ENCODE measurements around the gene DMRTB1.
"Not testable (repeated sequence)": the region's sequence is repeated elsewhere in the genome, so short reads cannot be mapped to it uniquely, and the experiment has no call there.

Gene DMRTB1

DNA sequence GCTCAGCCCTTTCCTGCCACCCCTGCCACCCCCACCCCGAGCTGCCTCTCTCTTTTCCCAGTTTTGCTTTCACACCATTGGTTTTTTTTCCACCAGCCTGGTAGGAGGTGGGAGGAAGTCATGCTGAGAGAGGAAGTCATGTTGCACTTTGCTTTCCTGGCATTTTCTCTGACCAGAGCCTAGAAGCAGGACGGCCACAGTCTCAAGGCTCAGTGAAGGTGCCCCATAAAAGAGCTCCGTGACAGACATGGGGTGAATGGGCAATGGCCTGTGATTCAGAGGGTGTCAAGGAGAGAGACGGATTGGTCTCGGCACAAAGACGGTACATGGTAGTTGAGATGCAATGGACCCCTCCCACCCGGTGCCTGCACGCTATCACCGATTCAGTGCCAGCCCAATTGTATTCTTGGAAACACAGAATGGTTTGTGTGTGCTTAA is 42.1 kb upstream of the DMRTB1 start:
- peak overlapping the region; percentile 16; the same call in 1 of the 2 replicates for H3K27ac ChIP-seq (ENCODE audit: low read depth, low read length)
- peaks cover 18% of the 10 kb centered on the region; the same call in 1 of the 2 replicates for H3K9me3 ChIP-seq (ENCODE audit: insufficient read depth, low read depth, low read length)
- H3K9ac ChIP-seq (ENCODE audit: low read depth, low read length): no peak overlapping the region
- H3K36me3 ChIP-seq (ENCODE audit: insufficient read depth, low read length): no peaks in the 10 kb centered on the region
- H3K4me3 ChIP-seq (ENCODE audit: low read length): no peak overlapping the region
- no peaks in the 10 kb centered on the region for H3K27me3 ChIP-seq (ENCODE audit: insufficient read depth, low read length)
- WGBS: 40% methylated on average over 9 of the region's 9 CpGs
- peaks cover 30% of the 10 kb centered on the region for H3K4me1 ChIP-seq (ENCODE audit: insufficient read depth, low read length)

DNA sequence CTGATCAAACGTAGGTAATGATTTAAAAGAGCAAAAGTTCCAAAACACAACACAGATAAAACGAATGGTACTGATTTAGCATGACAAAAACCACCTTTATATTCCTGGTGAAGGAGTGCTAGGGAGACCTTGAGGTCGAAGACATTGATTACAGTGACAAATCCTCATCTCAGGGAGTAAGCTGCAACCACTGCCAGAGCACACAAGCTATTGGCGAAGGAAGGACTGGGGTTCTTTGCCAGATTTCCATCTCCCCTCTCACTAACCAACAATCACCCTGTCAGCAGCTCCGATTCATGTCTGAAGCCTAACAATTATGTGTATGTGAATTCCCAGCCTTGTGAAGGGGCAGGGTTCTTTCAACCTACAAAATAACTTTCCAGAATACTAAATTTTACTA is 40.2 kb upstream of the DMRTB1 start:
- Histone ChIP-seq H3K27me3 (ENCODE audit: insufficient read depth, low read length) (no peaks in the 10 kb centered on the region), H3K4me1 (ENCODE audit: insufficient read depth, low read length) (peaks cover 26% of the 10 kb centered on the region), H3K4me3 (ENCODE audit: low read length) (no peak overlapping the region), H3K9ac (ENCODE audit: low read depth, low read length) (no peak overlapping the region), H3K27ac (ENCODE audit: low read depth, low read length) (no peak overlapping the region), H3K9me3 (ENCODE audit: insufficient read depth, low read depth, low read length) (peaks cover 33% of the 10 kb centered on the region; the same call in 1 of the 2 replicates), H3K36me3 (ENCODE audit: insufficient read depth, low read length) (no peaks in the 10 kb centered on the region)
- whole genome bisulfite sequencing: 45% methylated on average over 4 of the region's 5 CpGs

DNA sequence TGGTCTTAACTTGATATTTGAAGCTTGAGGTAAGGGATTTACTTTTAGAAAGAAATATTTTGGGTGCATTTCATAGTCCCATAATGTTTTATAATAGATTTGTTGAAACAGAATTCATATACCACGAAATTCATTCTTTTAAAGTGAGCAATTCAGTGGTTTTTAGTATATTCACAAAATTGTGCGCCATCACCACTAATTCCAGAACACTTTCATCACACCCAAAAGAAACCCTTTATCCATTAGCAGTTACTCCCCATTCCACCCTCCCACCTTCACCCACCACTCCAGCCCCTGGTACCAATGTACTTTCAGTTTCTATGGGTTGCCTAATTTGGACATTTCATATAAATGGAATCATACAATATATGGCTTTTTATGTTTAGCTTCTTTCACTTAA is 38.9 kb upstream of the DMRTB1 start:
- no peak overlapping the region for H3K9ac ChIP-seq (ENCODE audit: low read depth, low read length)
- WGBS: 89% methylated on average over 1 of the region's 2 CpGs
- H3K27me3 ChIP-seq (ENCODE audit: insufficient read depth, low read length): no peaks in the 10 kb centered on the region
- no peak overlapping the region for H3K27ac ChIP-seq (ENCODE audit: low read depth, low read length)
- H3K4me1 ChIP-seq (ENCODE audit: insufficient read depth, low read length): peaks cover 26% of the 10 kb centered on the region
- H3K9me3 ChIP-seq (ENCODE audit: insufficient read depth, low read depth, low read length): peaks cover 33% of the 10 kb centered on the region; the same call in 1 of the 2 replicates
- no peak overlapping the region for H3K4me3 ChIP-seq (ENCODE audit: low read length)
- H3K36me3 ChIP-seq (ENCODE audit: insufficient read depth, low read length): no peaks in the 10 kb centered on the region

DNA sequence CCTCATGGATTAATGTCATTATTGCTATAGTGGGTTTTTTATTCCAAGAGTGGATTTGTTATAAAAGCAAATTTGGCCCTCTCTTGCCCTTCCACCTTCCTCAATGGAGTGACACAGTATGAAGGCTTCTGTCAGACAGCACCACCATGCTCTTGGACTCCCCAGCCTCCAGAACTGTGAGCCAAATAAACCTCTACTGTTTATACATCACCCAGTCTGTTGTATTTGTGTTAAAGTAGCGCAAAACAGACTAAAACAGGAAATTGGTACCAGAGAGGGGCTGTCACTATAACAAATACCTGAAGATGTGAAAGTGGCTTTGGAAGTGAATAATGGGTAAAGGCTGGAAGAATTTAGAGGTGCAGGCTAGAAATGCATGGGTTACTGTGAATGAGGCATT is 38.0 kb upstream of the DMRTB1 start:
- Histone ChIP-seq H3K27ac (ENCODE audit: low read depth, low read length) (no peak overlapping the region), H3K9ac (ENCODE audit: low read depth, low read length) (no peak overlapping the region), H3K36me3 (ENCODE audit: insufficient read depth, low read length) (no peaks in the 10 kb centered on the region), H3K4me1 (ENCODE audit: insufficient read depth, low read length) (peaks cover 23% of the 10 kb centered on the region), H3K4me3 (ENCODE audit: low read length) (no peak overlapping the region), H3K9me3 (ENCODE audit: insufficient read depth, low read depth, low read length) (peaks cover 33% of the 10 kb centered on the region; the same call in 1 of the 2 replicates), H3K27me3 (ENCODE audit: insufficient read depth, low read length) (no peaks in the 10 kb centered on the region)
- WGBS: 98% methylated on average over 1 of the region's 1 CpG

DNA sequence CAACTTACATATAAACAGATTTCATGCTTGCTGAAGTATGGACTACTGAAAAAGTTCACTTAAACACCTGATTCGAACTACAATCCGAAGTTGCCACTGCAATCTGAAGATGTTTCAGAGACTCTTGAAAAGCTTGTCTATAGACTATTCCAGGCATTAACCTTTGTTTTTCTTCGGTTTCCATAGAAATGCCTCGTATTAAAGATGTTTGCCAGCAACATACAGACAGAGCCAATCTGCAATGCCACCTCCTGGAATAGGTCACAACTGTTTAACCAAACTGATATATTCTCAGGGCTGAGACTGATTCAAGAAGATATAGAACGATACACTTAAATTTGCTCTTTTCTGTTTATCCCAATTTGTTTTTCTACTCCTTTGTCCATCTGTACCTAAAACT is 28.9 kb upstream of the DMRTB1 start:
- no peaks in the 10 kb centered on the region for H3K27me3 ChIP-seq (ENCODE audit: insufficient read depth, low read length)
- peak overlapping the region; percentile 98 for H3K27ac ChIP-seq (ENCODE audit: low read depth, low read length)
- peak overlapping the region; percentile 12; the same call in 1 of the 2 replicates for H3K4me3 ChIP-seq (ENCODE audit: low read length)
- peak overlapping the region; percentile 79 for H3K9ac ChIP-seq (ENCODE audit: low read depth, low read length)
- 44% methylated on average over 5 of the region's 5 CpGs for WGBS
- H3K36me3 ChIP-seq (ENCODE audit: insufficient read depth, low read length): no peaks in the 10 kb centered on the region
- peaks cover 25% of the 10 kb centered on the region; the same call in 1 of the 2 replicates for H3K9me3 ChIP-seq (ENCODE audit: insufficient read depth, low read depth, low read length)
- peaks cover 24% of the 10 kb centered on the region for H3K4me1 ChIP-seq (ENCODE audit: insufficient read depth, low read length)

DNA sequence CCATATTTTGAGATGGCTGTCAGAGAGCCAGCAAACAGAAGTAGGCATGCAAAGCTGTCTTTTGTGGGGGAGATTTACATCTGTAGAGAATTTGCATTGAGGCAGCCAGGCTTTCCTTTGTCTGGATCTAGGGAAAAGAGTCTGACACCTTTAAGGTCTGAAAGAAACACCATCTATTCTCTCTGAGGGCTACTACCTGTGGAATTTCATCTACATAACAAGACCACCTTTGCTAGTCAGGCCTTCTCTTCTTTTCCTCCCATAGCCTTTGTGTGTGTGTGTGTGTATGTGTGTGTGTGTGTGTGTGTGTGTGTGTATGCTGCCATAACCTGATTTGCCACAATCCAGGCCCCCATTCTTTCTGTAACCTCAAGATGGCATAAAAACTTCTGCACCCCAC is 28.4 kb upstream of the DMRTB1 start:
- Histone ChIP-seq H3K36me3 (ENCODE audit: insufficient read depth, low read length) (no peaks in the 10 kb centered on the region), H3K27me3 (ENCODE audit: insufficient read depth, low read length) (no peaks in the 10 kb centered on the region), H3K9ac (ENCODE audit: low read depth, low read length) (peak overlapping the region; percentile 79), H3K4me1 (ENCODE audit: insufficient read depth, low read length) (peaks cover 24% of the 10 kb centered on the region), H3K27ac (ENCODE audit: low read depth, low read length) (peak overlapping the region; percentile 98), H3K4me3 (ENCODE audit: low read length) (peak overlapping the region; percentile 12; the same call in 1 of the 2 replicates), H3K9me3 (ENCODE audit: insufficient read depth, low read depth, low read length) (peaks cover 26% of the 10 kb centered on the region; the same call in 1 of the 2 replicates)

DNA sequence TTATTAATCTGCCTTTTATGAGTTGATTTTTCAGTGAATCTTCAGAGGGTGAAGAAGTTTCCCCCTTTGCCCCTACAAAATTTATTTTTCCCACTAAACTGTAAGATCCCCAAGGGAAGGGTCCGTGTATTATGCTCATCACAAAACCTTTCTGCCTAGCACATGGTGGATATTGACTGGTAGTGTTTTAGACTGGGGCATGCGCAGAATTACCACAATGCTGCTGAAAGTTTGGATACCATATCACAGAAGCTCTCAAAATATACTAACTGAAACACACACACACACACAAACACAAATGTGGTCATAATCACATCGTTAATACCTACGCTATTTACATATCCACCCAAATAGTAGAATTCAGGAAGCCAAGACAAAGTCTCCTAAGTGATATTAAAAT is 28.0 kb upstream of the DMRTB1 start:
- 58% methylated on average over 3 of the region's 4 CpGs for WGBS
- peaks cover 27% of the 10 kb centered on the region; the same call in 1 of the 2 replicates for H3K9me3 ChIP-seq (ENCODE audit: insufficient read depth, low read depth, low read length)
- H3K36me3 ChIP-seq (ENCODE audit: insufficient read depth, low read length): no peaks in the 10 kb centered on the region
- H3K27ac ChIP-seq (ENCODE audit: low read depth, low read length): peak overlapping the region; percentile 97
- peak overlapping the region; percentile 59; the same call in 1 of the 2 replicates for H3K9ac ChIP-seq (ENCODE audit: low read depth, low read length)
- H3K27me3 ChIP-seq (ENCODE audit: insufficient read depth, low read length): no peaks in the 10 kb centered on the region
- H3K4me1 ChIP-seq (ENCODE audit: insufficient read depth, low read length): peaks cover 24% of the 10 kb centered on the region
- H3K4me3 ChIP-seq (ENCODE audit: low read length): no peak overlapping the region

DNA sequence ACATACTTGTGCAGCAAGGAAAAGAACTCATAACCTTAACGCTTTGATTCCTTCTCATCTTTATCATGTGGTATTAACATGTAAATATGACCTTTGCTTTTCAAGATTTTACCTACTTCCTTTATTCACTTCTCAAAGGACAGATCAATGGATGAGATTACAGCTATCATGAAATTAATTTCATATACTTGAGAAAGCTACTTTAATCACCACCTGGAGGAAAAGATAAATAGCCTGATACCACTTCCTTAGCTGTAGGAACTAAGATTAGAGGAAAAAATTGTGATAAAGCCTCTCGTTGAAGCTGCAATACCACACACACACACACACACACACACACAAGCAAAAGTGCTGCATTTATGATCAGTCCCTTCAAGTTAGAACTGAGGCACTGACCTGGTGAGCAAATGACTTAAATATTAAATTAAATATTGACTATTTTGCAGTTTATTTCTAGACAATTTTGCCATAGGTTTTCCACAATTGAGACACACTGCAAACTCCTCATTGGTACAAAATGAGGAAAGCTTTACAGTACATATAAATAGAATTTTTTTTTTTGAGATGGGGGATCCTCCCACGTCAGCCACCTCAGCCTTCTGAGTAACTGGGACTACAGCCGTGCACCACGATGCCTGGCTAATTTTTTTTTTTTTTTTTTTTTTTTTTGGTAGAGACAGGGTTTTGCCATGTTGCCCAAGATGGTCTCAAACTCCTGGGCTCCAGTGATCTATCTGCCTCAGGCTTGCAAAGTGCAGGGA is 27.2 kb upstream of the DMRTB1 start:
- peak overlapping the region; percentile 59; the same call in 1 of the 2 replicates for H3K9ac ChIP-seq (ENCODE audit: low read depth, low read length)
- no peak overlapping the region for H3K4me3 ChIP-seq (ENCODE audit: low read length)
- H3K27me3 ChIP-seq (ENCODE audit: insufficient read depth, low read length): no peaks in the 10 kb centered on the region
- WGBS: 60% methylated on average over 4 of the region's 5 CpGs
- peaks cover 24% of the 10 kb centered on the region for H3K4me1 ChIP-seq (ENCODE audit: insufficient read depth, low read length)
- H3K27ac ChIP-seq (ENCODE audit: low read depth, low read length): peak overlapping the region; percentile 97
- H3K36me3 ChIP-seq (ENCODE audit: insufficient read depth, low read length): no peaks in the 10 kb centered on the region
- H3K9me3 ChIP-seq (ENCODE audit: insufficient read depth, low read depth, low read length): peaks cover 30% of the 10 kb centered on the region; the same call in 1 of the 2 replicates

DNA sequence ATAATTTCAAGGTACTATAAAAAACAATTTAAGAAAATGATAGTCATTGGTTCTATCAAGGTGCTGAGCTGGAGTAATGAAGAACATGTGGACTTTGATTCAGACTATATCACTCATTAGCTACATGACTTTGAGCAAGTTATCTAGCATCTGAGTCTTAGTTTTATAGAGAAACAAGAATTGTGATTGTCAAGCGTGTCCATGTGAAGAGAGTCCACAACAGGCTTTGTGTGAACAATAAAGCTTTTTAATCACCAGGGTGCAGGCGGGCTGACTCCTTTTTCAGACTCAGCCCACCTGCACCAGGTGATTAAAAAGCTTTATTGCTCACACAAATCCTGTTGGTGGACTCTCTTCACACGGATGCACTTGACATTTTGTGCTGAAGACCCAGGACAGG is 26.6 kb upstream of the DMRTB1 start:
- 93% methylated on average over 3 of the region's 3 CpGs for WGBS
- no peak overlapping the region for H3K4me3 ChIP-seq (ENCODE audit: low read length)
- no peak overlapping the region for H3K27ac ChIP-seq (ENCODE audit: low read depth, low read length)
- no peak overlapping the region for H3K9ac ChIP-seq (ENCODE audit: low read depth, low read length)
- peaks cover 24% of the 10 kb centered on the region for H3K4me1 ChIP-seq (ENCODE audit: insufficient read depth, low read length)
- H3K36me3 ChIP-seq (ENCODE audit: insufficient read depth, low read length): no peaks in the 10 kb centered on the region
- H3K27me3 ChIP-seq (ENCODE audit: insufficient read depth, low read length): no peaks in the 10 kb centered on the region
- H3K9me3 ChIP-seq (ENCODE audit: insufficient read depth, low read depth, low read length): peaks cover 30% of the 10 kb centered on the region; the same call in 1 of the 2 replicates

DNA sequence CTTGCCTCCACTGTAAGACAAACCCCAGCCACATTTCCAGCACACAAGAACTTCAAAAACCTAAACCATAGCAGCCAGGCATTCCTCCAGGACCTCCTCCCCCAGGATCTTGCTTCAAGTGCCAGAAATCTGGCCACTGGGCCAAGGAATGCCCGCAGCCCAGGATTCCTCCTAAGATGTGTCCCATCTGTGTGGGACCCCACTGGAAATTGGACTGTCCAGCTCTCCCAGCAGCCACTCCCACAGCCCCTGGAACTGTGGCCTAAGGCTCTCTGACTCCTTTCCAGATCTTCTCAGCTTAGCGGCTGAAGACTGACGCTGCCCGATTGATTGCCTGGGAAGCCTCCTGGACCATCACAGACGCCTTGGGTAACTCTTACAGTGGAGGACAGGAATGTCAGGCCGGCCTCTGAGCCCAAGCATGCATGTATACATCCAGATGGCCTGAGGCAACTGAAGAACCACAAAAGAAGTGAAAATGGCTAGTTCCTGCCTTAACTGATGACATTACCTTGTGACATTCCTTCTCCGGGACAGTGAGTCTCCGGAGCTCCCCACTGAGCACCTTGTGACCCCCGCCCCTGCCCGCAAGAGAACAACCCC is 24.7 kb upstream of the DMRTB1 start:
- H3K36me3 ChIP-seq (ENCODE audit: insufficient read depth, low read length); H3K4me3 ChIP-seq (ENCODE audit: low read length); H3K9ac ChIP-seq (ENCODE audit: low read depth, low read length); H3K27me3 ChIP-seq (ENCODE audit: insufficient read depth, low read length): not testable (repeated sequence)
- Histone ChIP-seq H3K9me3 (ENCODE audit: insufficient read depth, low read depth, low read length) (peaks cover 44% of the 10 kb centered on the region), H3K27ac (ENCODE audit: low read depth, low read length) (peak overlapping the region; percentile 89; the same call in 1 of the 2 replicates), H3K4me1 (ENCODE audit: insufficient read depth, low read length) (peaks cover 24% of the 10 kb centered on the region)
- 90% methylated on average over 10 of the region's 10 CpGs for WGBS

DNA sequence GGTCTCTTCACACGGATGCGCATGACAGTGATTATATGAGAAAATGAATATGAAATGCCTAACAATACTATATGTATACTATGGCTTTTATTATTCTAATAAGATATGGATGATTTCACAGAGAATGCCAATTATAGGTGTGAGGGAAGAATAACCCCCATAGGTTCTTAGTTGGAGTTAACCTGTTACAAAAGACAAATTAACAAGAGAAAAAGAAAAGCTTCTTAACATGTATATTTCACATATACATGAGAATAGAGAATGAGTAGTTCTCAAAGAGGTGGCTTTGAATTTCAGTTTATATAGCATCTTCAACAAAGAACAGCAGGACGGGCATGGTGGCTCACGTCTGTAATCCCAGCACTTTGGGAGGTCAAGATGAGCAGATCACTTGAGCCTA is 24.0 kb upstream of the DMRTB1 start:
- WGBS: 88% methylated on average over 2 of the region's 4 CpGs
- H3K27me3 ChIP-seq (ENCODE audit: insufficient read depth, low read length): no peaks in the 10 kb centered on the region

More for the DNA sequence above, 24.0 kb upstream of the DMRTB1 start:
- Histone ChIP-seq H3K4me1 (ENCODE audit: insufficient read depth, low read length) (peaks cover 20% of the 10 kb centered on the region), H3K4me3 (ENCODE audit: low read length) (no peak overlapping the region), H3K9ac (ENCODE audit: low read depth, low read length) (no peak overlapping the region), H3K27ac (ENCODE audit: low read depth, low read length) (peak overlapping the region; percentile 89; the same call in 1 of the 2 replicates), H3K9me3 (ENCODE audit: insufficient read depth, low read depth, low read length) (peaks cover 44% of the 10 kb centered on the region), H3K36me3 (ENCODE audit: insufficient read depth, low read length) (0 out of 2 replicates have a peak, but pooled peaks cover 3% of the 10 kb centered on the region)
